ENCODE data around the gene CHORDC1.

DNA sequence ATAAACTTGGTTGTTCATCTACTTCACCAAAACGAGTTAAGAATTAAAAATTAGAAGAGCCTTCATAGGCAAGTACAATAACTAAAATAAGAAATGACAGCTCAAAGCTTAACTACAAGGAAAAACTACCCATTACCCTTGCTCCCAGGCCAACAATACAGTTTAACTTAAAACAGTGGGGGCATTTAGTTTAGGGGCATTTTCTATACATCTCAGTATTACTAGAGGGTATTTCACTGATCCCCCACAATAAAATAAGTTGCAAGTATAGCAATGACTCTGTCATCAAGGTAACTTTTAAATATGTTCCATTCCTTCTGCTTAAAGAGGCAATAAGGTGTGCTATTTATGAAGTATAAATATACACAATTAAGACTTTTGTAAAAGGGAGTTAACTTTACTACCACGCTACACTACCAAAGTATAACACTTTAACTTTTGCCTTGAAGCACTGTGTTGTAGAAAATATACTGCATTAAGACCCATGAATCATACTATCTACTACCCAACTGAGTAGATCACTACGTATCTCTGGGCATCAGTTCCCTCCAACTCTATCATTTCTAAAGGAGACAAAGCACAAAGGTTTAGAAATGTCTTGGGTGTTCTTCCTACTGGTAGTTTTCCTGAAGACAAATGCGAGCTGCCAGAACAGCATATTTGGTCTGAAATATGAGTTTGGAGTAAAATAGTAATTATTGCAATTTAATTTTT, 29.8 kb downstream of the CHORDC1 start:
- TF ChIP-seq, protein P1, sequence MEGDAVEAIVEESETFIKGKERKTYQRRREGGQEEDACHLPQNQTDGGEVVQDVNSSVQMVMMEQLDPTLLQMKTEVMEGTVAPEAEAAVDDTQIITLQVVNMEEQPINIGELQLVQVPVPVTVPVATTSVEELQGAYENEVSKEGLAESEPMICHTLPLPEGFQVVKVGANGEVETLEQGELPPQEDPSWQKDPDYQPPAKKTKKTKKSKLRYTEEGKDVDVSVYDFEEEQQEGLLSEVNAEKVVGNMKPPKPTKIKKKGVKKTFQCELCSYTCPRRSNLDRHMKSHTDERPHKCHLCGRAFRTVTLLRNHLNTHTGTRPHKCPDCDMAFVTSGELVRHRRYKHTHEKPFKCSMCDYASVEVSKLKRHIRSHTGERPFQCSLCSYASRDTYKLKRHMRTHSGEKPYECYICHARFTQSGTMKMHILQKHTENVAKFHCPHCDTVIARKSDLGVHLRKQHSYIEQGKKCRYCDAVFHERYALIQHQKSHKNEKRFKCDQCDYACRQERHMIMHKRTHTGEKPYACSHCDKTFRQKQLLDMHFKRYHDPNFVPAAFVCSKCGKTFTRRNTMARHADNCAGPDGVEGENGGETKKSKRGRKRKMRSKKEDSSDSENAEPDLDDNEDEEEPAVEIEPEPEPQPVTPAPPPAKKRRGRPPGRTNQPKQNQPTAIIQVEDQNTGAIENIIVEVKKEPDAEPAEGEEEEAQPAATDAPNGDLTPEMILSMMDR (IDR thresholded peaks at IDR 0.05; ENCODE audit: low read length): no peak
- TF ChIP-seq EZH2 (IDR thresholded peaks at IDR 0.05; ENCODE audit: borderline replicate concordance, low read length): no peak

Data from OCI-LY1 (cell line).